Liver (tissue), 9 donors: ENCODE measurements around the gene NDRG2. TPM values are rescaled to one million over a fixed set of nuclear protein-coding genes. Genes with fewer than 3 reads are reported as not detected.

Experiments
- DNase-seq: peaks from one replicate; pipeline ENCODE4 v3.0.0-alpha.2; 2017; ENCODE audit warnings: low spot score
- H3K27ac ChIP-seq, 2 donors: one replicate each; pipeline ENCODE4 v1.7.0; 2013; ENCODE audit warnings: inconsistent platforms in 2 of 2, low read length in 2 of 2, control low read depth in 1 of 2, low read depth in 1 of 2, mild to moderate bottlenecking in 1 of 2
- H3K27me3 ChIP-seq, 4 donors: one replicate each; pipeline versions ENCODE4 v1.6.1 to v1.7.0; 2013; ENCODE audit warnings: low read length in 3 of 4, inconsistent platforms in 1 of 4, mild to moderate bottlenecking in 1 of 4, moderate library complexity in 1 of 4; ENCODE audit not compliant: control insufficient read depth in 4 of 4, insufficient read depth in 4 of 4
- H3K36me3 ChIP-seq, 4 donors: one replicate each; pipeline versions ENCODE4 v1.6.1 to v1.7.0; 2013; ENCODE audit warnings: low read length in 3 of 4, mild to moderate bottlenecking in 3 of 4, low read depth in 1 of 4, moderate library complexity in 1 of 4; ENCODE audit not compliant: control insufficient read depth in 4 of 4, insufficient read depth in 3 of 4
- H3K4me1 ChIP-seq, 4 donors: one replicate each; pipeline versions ENCODE4 v1.6.1 to v1.7.0; 2013; ENCODE audit warnings: low read length in 3 of 4, mild to moderate bottlenecking in 3 of 4, moderate library complexity in 1 of 4; ENCODE audit not compliant: control insufficient read depth in 4 of 4, insufficient read depth in 4 of 4
- H3K4me3 ChIP-seq, 3 donors: one replicate each; pipeline versions ENCODE4 v1.6.1 to v1.7.0; 2013; ENCODE audit warnings: low read length in 3 of 3, control low read depth in 1 of 3, low read depth in 1 of 3, mild to moderate bottlenecking in 1 of 3
- H3K9ac ChIP-seq, 2 donors: one replicate each; pipeline ENCODE4 v1.7.0; 2013; ENCODE audit warnings: low read length in 2 of 2, mild to moderate bottlenecking in 2 of 2, moderate library complexity in 2 of 2, control low read depth in 1 of 2, low read depth in 1 of 2
- H3K9me3 ChIP-seq, 4 donors: one replicate each; pipeline versions ENCODE4 v1.6.1 to v1.7.0; 2013; ENCODE audit warnings: low read length in 3 of 4; ENCODE audit not compliant: control insufficient read depth in 4 of 4
- EGR1 ChIP-seq, 2 donors: IDR thresholded peaks; 2 replicates each; pipeline ENCODE4 v1.6.1; 2016 to 2018; ENCODE audit warnings: antibody characterized with exemption in 2 of 2, low read depth in 2 of 2
- FOXA1 ChIP-seq: IDR thresholded peaks from 2 replicates; pipeline ENCODE4 v1.6.1; 2016; ENCODE audit warnings: antibody characterized with exemption
- FOXA2 ChIP-seq: IDR thresholded peaks from 2 replicates; pipeline ENCODE4 v1.6.1; 2016; ENCODE audit warnings: antibody characterized with exemption
- GABPA ChIP-seq, 2 donors: IDR thresholded peaks in 1 of 2; conservative IDR thresholded peaks in 1 of 2; 2 replicates each; pipeline ENCODE4 v1.6.1; 2016; ENCODE audit warnings: antibody characterized with exemption in 2 of 2, mild to moderate bottlenecking in 1 of 2, moderate library complexity in 1 of 2
- HNF4A ChIP-seq, 2 donors: conservative IDR thresholded peaks; 2 replicates each; pipeline ENCODE4 v1.6.1; 2016; ENCODE audit warnings: antibody characterized with exemption in 2 of 2, mild to moderate bottlenecking in 2 of 2
- HNF4G ChIP-seq: IDR thresholded peaks from 2 replicates; pipeline ENCODE4 v1.6.1; 2016; ENCODE audit warnings: antibody characterized with exemption
- JUND ChIP-seq, 2 donors: IDR thresholded peaks; 2 replicates each; pipeline ENCODE4 v1.6.1; 2016; ENCODE audit warnings: antibody characterized with exemption in 2 of 2
- MAX ChIP-seq: IDR thresholded peaks from 2 replicates; pipeline ENCODE4 v1.6.1; 2016; ENCODE audit warnings: antibody characterized with exemption
- NR2F2 ChIP-seq: IDR thresholded peaks from 2 replicates; pipeline ENCODE4 v1.6.1; 2016; ENCODE audit warnings: antibody characterized with exemption
- RAD21 ChIP-seq, 2 donors: IDR thresholded peaks; 2 replicates each; pipeline ENCODE4 v1.6.1; 2016; ENCODE audit warnings: antibody characterized with exemption in 2 of 2, mild to moderate bottlenecking in 2 of 2
- RXRA ChIP-seq, 2 donors: IDR thresholded peaks; 2 replicates each; pipeline ENCODE4 v1.6.1; 2017 to 2018; ENCODE audit warnings: antibody characterized with exemption in 2 of 2, mild to moderate bottlenecking in 1 of 2
- TAF1 ChIP-seq: conservative IDR thresholded peaks from 2 replicates; pipeline ENCODE4 v1.6.1; 2016; ENCODE audit warnings: antibody characterized with exemption, mild to moderate bottlenecking
- WGBS: extraction: QIAGEN DNeasy Blood & Tissue Kit; methylation state at CpG from one replicate; pipeline ENCODE4 v1.1.7; 2013; 5-methylcytosine and 5-hydroxymethylcytosine counted together
- polyA plus RNA-seq, 2 donors: library from polyadenylated mRNA; stranded (reverse) in 1 of 2; unstranded in 1 of 2; fragments of 200-250 nt in 1 of 2; fragments of >200 nt in 1 of 2; fragmentation: Nextera tagmentation in 1 of 2; extraction: Ambion mirVana in 1 of 2; gene quantifications; one replicate each; pipeline versions ENCODE4 v1.2.1 to v1.2.3, GENCODE V29; 2013 to 2015
- total RNA-seq, 2 donors: library from RNA; depleted of rRNA; stranded (reverse); fragments of >200 nt; gene quantifications; one replicate each; pipeline ENCODE4 v1.2.3, GENCODE V29; 2014
- TF ChIP-seq, protein P1 (sequence below): IDR thresholded peaks from 2 replicates; pipeline ENCODE4 v1.6.1; 2016; ENCODE audit warnings: antibody characterized with exemption
- TF ChIP-seq, protein P2 (sequence below): fragments of 150-350 bp; IDR thresholded peaks from 2 replicates; pipeline ENCODE4 v1.5.1; 2017; ENCODE audit warnings: improper control_type of control experiment, low read depth, low read length; ENCODE audit not compliant: missing input control
- TF ChIP-seq, protein P3 (sequence below): IDR thresholded peaks from 2 replicates; pipeline ENCODE4 v1.6.1; 2016; ENCODE audit warnings: antibody characterized with exemption, mild to moderate bottlenecking
- TF ChIP-seq, protein P4 (sequence below): IDR thresholded peaks from 2 replicates; pipeline ENCODE4 v1.6.1; 2016; ENCODE audit warnings: antibody characterized with exemption
- donor health status: healthy.
- donor health status: healthy.
- donor health status: healthy.
- donor health status: healthy.
- donor health status: healthy.

NDRG2 gene
- total and polyA plus RNA-seq, 4 donors = 72.9 to 191 (median 132) TPM

DNA sequence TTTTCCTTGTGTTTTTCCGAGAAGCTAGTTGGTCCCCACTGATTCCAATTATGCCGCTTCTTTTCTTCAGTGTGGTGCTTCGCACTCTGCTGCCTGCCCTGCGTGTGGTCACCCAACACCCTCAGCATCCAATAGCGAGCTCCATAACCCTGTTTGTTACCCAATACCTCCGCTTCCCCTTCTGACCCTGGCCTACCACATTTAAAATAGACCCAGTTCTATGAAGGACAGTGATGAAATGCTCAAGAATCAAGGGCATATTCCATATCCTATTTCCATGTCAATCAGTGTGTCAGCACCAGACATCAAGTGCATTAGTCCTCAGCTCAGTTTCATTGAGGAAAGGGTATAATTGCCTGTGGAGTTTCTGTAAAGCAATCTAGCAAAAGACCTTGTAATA is 9.5 kb downstream of the NDRG2 start (continued):
- TF ChIP-seq EGR1 (IDR thresholded peaks at IDR 0.05; ENCODE audit: low read depth in 2 of 2) = no peak
- no peak for TF ChIP-seq FOXA1
- TF ChIP-seq MAX = no peak
- no peak for TF ChIP-seq JUND (IDR thresholded peaks at IDR 0.05)

DNA sequence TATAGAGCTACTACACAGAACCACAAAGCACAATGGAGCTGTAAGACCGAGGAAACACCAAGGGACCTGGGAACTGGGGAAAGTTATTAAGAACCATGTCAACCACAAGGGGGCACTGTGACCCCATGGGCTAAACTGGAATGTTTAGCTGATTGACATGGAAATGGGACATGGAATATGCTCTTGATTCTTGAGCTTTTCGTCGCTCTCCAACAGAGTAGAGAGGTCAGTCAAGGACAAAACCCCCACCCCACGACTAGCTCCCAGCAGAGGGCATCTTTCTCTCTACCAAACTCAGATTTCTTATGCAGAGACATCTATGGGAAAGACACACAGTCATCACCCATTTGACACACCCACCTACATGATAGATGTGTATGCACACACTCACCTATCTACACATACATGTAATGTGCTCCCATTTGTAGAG is 10.1 kb downstream of the NDRG2 start:
- peak; percentile 25 for TF ChIP-seq NR2F2
- TF ChIP-seq RAD21 (IDR thresholded peaks at IDR 0.05) = peak; percentile 100
- no peak for TF ChIP-seq FOXA1
- TF ChIP-seq, protein P1, sequence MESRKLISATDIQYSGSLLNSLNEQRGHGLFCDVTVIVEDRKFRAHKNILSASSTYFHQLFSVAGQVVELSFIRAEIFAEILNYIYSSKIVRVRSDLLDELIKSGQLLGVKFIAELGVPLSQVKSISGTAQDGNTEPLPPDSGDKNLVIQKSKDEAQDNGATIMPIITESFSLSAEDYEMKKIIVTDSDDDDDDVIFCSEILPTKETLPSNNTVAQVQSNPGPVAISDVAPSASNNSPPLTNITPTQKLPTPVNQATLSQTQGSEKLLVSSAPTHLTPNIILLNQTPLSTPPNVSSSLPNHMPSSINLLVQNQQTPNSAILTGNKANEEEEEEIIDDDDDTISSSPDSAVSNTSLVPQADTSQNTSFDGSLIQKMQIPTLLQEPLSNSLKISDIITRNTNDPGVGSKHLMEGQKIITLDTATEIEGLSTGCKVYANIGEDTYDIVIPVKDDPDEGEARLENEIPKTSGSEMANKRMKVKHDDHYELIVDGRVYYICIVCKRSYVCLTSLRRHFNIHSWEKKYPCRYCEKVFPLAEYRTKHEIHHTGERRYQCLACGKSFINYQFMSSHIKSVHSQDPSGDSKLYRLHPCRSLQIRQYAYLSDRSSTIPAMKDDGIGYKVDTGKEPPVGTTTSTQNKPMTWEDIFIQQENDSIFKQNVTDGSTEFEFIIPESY = no peak
- TF ChIP-seq GABPA (IDR thresholded peaks at IDR 0.05 in 1 of 2, conservative IDR thresholded peaks at IDR 0.05 in 1 of 2) = no peak
- TF ChIP-seq FOXA2 = no peak
- TF ChIP-seq, protein P2, sequence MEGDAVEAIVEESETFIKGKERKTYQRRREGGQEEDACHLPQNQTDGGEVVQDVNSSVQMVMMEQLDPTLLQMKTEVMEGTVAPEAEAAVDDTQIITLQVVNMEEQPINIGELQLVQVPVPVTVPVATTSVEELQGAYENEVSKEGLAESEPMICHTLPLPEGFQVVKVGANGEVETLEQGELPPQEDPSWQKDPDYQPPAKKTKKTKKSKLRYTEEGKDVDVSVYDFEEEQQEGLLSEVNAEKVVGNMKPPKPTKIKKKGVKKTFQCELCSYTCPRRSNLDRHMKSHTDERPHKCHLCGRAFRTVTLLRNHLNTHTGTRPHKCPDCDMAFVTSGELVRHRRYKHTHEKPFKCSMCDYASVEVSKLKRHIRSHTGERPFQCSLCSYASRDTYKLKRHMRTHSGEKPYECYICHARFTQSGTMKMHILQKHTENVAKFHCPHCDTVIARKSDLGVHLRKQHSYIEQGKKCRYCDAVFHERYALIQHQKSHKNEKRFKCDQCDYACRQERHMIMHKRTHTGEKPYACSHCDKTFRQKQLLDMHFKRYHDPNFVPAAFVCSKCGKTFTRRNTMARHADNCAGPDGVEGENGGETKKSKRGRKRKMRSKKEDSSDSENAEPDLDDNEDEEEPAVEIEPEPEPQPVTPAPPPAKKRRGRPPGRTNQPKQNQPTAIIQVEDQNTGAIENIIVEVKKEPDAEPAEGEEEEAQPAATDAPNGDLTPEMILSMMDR = peak; percentile 93
- TF ChIP-seq, protein P3, sequence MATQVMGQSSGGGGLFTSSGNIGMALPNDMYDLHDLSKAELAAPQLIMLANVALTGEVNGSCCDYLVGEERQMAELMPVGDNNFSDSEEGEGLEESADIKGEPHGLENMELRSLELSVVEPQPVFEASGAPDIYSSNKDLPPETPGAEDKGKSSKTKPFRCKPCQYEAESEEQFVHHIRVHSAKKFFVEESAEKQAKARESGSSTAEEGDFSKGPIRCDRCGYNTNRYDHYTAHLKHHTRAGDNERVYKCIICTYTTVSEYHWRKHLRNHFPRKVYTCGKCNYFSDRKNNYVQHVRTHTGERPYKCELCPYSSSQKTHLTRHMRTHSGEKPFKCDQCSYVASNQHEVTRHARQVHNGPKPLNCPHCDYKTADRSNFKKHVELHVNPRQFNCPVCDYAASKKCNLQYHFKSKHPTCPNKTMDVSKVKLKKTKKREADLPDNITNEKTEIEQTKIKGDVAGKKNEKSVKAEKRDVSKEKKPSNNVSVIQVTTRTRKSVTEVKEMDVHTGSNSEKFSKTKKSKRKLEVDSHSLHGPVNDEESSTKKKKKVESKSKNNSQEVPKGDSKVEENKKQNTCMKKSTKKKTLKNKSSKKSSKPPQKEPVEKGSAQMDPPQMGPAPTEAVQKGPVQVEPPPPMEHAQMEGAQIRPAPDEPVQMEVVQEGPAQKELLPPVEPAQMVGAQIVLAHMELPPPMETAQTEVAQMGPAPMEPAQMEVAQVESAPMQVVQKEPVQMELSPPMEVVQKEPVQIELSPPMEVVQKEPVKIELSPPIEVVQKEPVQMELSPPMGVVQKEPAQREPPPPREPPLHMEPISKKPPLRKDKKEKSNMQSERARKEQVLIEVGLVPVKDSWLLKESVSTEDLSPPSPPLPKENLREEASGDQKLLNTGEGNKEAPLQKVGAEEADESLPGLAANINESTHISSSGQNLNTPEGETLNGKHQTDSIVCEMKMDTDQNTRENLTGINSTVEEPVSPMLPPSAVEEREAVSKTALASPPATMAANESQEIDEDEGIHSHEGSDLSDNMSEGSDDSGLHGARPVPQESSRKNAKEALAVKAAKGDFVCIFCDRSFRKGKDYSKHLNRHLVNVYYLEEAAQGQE = no peak
- peak; percentile 21 to 57 for TF ChIP-seq RXRA (IDR thresholded peaks at IDR 0.05)
- Histone ChIP-seq H3K36me3 (peaks cover 7 to 31% (median 27%) of the 10 kb centered on the region in 4 donors), H3K9me3 (no peaks in the 10 kb centered on the region), H3K27ac (no peak overlapping the region), H3K9ac (no peak overlapping the region), H3K4me1 (peaks cover 0 to 30% (median 5%) of the 10 kb centered on the region in 4 donors), H3K4me3 (no peak overlapping the region), H3K27me3 (no peaks in the 10 kb centered on the region)
- peak; percentile 85 for DNase-seq
- 0% methylated on average over 4 of the region's 4 CpGs for WGBS

DNA sequence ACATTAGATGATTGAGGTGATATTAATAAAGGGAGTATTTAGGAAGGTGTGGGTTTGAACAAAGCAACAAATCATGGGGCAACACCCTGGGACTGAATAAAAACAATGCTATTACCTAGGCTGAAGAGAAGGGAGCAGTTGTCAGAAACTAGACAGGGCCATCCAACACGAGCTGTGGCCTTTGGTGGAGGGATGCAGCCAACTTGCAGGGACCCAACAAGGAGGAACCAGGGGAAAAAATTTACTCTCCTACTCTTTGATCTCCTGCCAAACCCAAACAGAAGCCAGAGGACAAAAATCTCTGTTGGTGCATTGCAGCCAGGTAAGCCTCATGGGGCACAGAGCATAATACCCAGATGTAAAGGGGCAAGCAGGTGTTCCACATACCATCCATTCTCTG is 13.7 kb downstream of the NDRG2 start:
- no peak for DNase-seq
- no peak overlapping the region for H3K9ac ChIP-seq
- no peaks in the 10 kb centered on the region for H3K9me3 ChIP-seq
- H3K36me3 ChIP-seq = no peaks in the 10 kb centered on the region
- H3K4me3 ChIP-seq = no peak overlapping the region
- WGBS = 57% methylated on average over 1 of the region's 1 CpG
- H3K4me1 ChIP-seq = peaks cover 0 to 8% (median 5%) of the 10 kb centered on the region in 4 donors
- no peaks in the 10 kb centered on the region for H3K27me3 ChIP-seq
- no peak overlapping the region for H3K27ac ChIP-seq
- TF ChIP-seq NR2F2 (no peak), FOXA2 (no peak), JUND (IDR thresholded peaks at IDR 0.05) (no peak), HNF4G (no peak), HNF4A (conservative IDR thresholded peaks at IDR 0.05) (no peak), TAF1 (no peak), MAX (no peak)
- TF ChIP-seq, protein P1 = no peak
- TF ChIP-seq, protein P4, sequence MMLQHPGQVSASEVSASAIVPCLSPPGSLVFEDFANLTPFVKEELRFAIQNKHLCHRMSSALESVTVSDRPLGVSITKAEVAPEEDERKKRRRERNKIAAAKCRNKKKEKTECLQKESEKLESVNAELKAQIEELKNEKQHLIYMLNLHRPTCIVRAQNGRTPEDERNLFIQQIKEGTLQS = no peak
- TF ChIP-seq, protein P3 = no peak
